Activated CD8-positive, alpha-beta memory T cell treated with anti-CD3 and anti-CD28 coated beads, Interleukin-2, amount 50 U/mL, for 4 hours (primary cell): ENCODE results near the gene GPX7.
A peak's percentile ranks its signal among the peaks of the same experiment; 100 is the strongest.
"Not testable (repeated sequence)": the region's sequence is repeated elsewhere in the genome, so short reads cannot be mapped to it uniquely, and the experiment has no call there.

Experiments used
- DNase-seq: peaks from one replicate; pipeline ENCODE4 v3.0.0-alpha.2; 2020

Gene GPX7

DNA sequence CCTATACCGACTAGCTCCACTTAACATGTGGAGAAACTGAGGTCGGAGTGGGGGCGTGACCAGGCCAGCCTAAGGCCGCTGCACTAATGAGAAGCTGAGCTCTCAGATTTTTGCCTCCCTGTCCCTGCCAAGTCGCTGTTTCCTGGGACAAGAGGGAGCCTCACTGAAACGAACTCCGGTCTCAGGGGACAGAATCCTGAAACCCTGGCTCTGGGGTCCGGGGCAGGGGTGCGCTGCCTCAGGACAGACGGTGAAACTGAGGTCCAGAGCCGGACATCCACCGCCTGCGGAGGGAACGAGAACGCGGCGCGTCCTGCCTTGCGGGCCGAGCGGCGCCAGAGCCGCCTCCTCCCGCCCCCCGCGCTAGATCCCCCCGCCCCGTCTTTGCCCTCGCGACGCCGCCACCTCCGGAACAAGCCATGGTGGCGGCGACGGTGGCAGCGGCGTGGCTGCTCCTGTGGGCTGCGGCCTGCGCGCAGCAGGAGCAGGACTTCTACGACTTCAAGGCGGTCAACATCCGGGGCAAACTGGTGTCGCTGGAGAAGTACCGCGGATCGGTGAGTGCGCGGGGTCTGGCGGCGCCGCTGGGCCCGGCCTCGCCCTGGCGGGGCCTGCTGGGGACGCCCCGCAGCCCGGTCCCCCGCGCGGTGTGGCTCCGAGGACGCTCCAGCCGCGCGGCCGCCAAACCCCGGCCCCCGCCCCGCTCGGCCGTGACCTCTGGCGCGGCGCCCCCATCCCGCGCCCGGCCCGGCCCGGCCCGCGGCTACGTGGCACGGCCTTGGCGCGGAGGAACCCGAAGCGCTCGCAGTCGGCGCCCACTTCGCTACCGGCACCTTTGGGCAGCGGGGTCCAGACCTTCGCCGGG is at the start of gene GPX7:
Gene GPX7 (plus strand): TSS at position 381 of the 865 bp plus-strand sequence. CDS start 39 bp downstream, at position 420.
- DNase-seq, result peak; percentile 59

- DNase-seq, result peak; percentile 68
Measured at GRCh38 chr1:52552505-52553361, 49.4 kb upstream of the GPX7 start, which contains the start of gene TUT4. TSS of gene TUT4 (minus strand) at chr1:52553092. CDS start at chr1:52526280, 26,812 bp downstream.

DNA sequence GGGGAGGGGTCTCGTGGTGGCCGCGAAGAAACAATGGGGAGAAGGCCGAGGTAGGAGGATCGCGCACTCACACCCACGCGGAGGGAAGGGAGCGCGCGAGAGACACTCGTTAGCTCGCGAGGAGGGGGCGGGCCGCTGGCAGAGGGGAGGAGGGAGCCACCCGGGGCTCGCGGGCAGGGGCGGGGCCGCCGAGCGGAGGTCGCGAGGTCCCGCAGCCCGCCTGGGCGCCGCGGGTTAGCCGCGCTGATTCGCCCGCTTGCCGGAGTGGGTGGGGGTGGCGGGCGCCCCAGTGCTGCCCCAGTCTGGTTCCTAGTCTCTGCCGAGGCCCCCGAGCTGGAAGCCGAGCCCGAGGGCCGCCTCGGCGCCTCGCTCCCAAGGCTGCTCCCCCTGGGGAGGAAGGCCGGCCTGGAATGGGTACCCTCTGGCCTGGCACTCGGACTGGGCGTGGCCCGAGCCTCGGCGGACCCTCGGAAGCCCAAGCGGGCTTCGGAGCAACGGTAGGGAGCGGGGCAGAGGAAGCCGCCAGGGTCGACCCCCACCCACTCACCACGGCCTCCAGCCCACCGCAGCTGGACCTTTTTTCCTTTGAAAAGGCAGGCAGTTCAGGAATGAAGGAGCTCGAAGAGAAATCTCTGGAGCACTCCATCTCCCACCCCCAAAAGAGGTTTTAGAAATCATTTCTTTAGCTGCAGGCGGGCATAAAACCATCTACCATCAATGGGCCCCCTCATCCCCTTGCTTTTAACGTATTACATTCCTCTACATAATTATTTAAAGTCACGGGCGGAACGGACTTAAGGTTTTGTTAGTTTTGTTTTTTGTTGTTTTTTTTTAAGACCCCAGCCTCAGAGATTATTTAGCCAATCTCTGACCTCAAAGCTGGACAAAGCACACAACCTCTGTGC is 48.6 kb upstream of the GPX7 start:
- DNase-seq, result peak; percentile 91

- no peak for DNase-seq
Measured at GRCh38 chr1:52554267-52554640, 47.9 kb upstream of the GPX7 start.

- no peak for DNase-seq
Measured at GRCh38 chr1:52554756-52555155, 47.4 kb upstream of the GPX7 start.

DNA sequence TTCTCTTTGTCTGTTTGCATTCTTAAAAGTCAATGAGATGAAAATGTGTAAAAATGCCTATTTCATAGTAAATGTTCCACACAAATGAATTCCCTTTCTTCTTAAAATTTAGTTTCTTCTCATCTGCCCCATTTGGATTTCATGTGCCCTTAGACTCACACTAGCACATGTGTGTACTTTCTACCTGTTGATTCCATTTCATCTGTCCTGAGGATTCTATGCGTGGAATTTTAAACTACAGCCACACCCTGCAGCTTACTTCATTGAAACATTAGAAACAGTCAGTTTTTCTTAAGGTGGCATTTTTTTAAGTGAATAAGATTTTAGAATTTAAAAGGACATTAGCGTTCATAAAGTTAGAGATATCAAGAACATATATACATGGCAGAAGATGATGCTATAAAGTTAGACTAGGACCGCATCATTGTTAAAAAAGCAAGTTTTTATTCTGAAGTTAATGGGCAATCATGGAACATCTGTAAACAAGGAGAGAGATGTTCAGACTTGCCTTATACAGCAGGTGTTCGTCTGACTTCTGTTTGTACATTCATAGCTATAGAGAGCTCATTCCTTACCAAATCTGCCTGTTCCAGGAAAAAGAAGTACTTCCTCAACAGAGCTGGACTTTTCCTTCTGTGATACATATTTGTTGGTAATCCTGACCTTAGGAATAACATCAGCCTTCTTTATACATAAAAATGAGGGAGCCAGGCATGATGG is 45.4 kb upstream of the GPX7 start:
- DNase-seq, result no peak

- DNase-seq, result no peak
Measured at GRCh38 chr1:52558941-52559340, 43.2 kb upstream of the GPX7 start.

- DNase-seq, result no peak
Measured at GRCh38 chr1:52559875-52560274, 42.3 kb upstream of the GPX7 start.

- DNase-seq, result no peak
Measured at GRCh38 chr1:52562766-52563165, 39.4 kb upstream of the GPX7 start.

DNA sequence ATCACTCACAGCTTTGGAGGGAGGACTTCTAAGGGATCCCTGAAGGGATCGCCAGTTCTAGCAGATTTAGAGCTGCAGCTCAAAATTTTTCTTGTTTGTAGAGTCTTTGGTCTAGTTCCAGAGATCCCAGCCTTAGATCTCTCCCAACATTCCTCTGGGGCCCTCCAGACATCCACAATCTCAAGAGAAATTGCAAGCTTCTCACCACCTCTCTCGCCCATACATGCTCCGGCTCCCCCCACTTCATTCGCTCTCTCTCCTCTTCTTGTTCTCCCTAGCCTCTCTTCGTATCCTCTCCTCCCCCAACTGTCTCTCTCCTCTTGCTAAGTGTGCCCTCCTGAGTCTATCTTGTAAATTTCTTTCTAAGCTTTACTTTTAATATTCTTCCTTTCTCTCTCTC is 34.2 kb upstream of the GPX7 start:
- no peak for DNase-seq

DNA sequence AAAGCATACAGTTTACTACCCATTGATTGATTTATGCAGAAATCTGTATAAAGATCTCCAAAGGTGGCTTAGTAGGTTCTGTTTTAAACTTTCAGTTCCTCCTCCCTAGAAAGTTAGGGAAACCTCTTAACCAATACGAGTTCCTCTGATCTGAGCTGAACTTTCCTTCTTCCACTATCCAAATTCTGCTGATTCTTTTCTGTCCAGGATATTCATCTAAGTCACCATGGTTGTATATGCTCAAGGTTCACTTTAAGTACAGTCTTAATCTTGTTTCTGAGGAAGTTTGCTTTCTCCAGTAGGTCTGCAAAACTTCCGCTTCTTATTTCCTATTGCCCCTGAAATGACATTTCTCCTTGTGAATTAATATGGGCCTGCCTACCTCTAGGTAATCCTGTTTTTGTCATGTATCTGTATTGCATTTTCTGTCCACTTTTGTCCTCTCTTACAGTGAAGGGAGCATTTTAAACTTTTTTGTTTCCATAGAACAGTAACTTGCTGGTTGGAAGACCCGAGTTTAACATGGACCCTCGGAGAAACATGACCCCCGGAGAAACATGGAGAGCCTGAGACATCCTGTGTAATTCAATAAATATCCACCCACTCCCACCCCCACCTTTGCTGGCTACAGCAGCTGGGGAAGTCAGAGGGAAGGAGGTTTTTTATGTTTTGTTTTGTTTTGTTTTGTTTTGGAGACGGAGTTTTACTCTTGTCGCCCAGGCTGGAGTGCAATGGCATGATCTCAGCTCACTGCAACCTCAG is 32.5 kb upstream of the GPX7 start:
- no peak for DNase-seq

- DNase-seq, result no peak
Measured at GRCh38 chr1:52571783-52572182, 30.4 kb upstream of the GPX7 start.

DNA sequence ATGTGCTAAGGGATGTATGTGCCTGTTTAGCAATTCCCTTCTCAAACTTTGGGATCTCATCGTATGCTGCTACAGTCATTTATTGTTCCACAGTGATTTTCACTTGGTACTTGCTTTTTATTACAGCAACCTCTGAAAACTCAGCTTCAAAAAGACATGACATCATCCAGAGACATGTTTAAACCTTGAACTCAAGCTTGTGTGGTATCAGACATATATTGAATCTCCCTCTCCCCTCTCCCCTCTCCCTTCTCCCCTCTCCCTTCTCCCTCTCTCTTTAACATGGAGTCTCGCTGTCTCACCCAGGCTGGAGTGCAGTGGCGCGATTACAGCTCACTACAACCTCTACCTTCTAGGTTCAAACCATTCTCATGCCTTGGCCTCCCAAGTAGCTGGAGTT is 29.8 kb upstream of the GPX7 start:
- DNase-seq, result no peak

GRCh38 chr1:52574594-52574993 is 27.6 kb upstream of the GPX7 start:
- no peak for DNase-seq

DNA sequence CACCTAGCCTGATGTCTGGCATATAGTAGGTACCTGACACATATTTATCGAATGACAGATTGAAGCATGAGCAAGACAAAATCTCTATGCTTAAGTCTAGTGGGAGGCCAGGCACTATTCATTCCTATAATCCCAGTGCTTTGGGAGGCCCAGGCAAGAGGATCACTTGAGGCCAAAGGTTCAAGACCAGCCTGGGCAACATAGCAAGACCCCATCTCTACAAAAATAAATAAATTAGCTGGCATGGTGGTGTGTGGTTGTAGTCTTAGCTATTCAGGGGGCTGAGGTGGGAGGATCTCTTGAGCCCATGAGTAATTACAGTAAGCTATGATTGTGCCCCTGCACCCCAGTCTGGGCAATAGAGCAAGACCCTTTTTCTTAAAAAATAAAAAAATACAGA is 26.1 kb upstream of the GPX7 start:
- no peak for DNase-seq

- not testable (repeated sequence) for DNase-seq
Measured at GRCh38 chr1:52578066-52578465, 24.1 kb upstream of the GPX7 start.

DNA sequence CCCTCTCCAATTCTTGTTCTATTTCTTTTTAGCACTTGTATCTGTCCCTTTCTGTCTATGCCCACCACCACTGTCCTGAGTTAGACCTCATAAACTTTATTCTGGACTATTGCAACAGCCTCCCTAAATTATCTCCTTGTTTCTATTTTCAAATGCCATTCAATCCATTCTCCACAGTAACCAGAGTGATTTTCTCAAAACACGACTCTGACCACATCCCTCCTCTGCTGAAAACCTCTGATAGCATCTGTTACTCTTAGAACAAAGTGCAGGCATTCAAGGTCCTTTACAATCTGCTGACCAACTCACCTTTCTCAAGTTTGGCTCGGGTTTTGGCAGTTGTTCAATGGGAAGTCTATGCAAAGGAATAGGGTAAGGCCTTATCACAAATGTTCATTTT is 22.8 kb upstream of the GPX7 start:
- no peak for DNase-seq

- no peak for DNase-seq
Measured at GRCh38 chr1:52580283-52580682, 21.9 kb upstream of the GPX7 start.

DNA sequence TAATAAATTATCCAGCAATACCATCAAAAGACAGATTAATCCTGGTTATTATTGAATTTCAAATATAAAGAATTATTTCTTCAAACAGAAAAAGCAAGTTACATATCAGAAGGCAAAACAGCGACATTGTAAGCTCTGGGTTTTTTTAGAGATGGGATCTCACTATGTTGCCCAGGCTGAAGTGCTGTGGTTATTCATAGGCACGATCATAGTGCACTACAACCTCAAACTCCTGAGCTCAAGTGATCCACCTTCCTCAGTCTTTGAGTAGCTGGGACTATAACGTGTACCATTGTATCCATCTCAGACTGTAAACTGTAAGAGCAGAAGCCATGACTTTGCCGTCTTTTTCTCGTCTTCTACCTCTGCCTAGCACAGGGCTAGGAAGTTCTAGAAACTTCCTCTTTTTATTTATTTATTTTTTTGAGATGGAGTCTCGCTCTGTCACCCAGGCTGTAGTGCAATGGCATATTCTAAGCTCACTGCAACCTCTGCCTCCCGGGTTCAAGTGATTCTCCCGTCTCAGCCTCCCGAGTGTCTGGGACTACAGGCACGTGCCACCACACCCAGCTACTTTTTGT is 20.0 kb upstream of the GPX7 start:
- DNase-seq, result no peak

DNA sequence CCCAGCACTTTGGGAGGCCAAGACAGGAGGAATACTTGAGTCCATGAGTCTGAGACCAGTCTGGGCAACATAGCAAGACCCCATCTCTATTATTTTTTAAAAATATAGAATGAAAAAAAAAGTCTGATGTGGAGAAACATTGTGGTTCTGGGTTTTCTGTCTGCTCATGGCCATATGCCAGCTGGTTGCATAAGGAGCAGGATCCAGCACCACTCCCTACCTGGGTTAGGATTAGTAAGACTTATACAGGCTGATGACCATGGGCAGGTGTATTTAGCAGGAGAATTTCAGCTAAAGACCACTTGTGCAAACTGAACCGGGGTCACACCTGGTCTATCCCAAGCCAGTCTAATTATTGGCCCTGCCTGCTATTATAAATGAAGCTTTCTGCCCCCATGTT is 16.7 kb upstream of the GPX7 start:
- DNase-seq, result no peak

DNA sequence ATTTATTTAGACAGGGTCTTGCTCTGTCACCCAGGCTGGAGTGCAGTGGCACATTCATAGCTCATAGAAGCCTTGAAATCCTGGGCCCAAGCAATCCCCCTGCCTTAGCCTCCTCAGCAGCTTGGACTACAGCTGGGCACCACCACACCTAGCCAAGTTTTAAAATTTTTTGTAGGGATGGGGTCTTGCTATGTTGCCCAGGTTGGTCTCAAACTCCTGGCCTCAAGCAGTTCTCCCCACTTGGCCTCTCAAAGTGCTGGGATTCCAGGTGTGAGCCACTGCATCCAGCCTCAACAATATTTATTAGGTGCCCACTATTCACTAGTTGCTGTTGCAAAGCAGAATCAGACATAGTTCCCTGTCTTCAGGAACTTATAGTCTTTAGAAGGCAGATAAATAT is 14.1 kb upstream of the GPX7 start:
- no peak for DNase-seq
